Lung (tissue), 12 donors: Measurements from ENCODE around the gene TMEM207. TPM values are rescaled to one million over a fixed set of nuclear protein-coding genes. Genes with fewer than 3 reads are reported as not detected.

Experiments
- ATAC-seq: fragments of 200-7000 bp; cut with Tn5 transposase; one replicate; pipeline ENCODE4 v1.9.1; 2020; ENCODE audit warnings: moderate number of reproducible peaks; ENCODE audit not compliant: insufficient read depth, low FRiP score
- DNase-seq, 3 donors: peaks; one replicate each; pipeline ENCODE4 v3.0.0-alpha.2; 2013 to 2017
- H3K27ac ChIP-seq, 2 donors: one replicate each; pipeline ENCODE4 v1.5.1; 2013; ENCODE audit warnings: mild to moderate bottlenecking in 2 of 2, moderate library complexity in 2 of 2, control low read depth in 1 of 2, inconsistent platforms in 1 of 2, low read depth in 1 of 2, low read length in 1 of 2
- H3K27me3 ChIP-seq, 3 donors: one replicate each; pipeline ENCODE4 v1.5.1; 2013; ENCODE audit warnings: low read length in 2 of 3; ENCODE audit not compliant: control insufficient read depth in 3 of 3, insufficient read depth in 3 of 3
- H3K36me3 ChIP-seq, 4 donors: one replicate each; pipeline ENCODE4 v1.5.1; 2013; ENCODE audit warnings: low read length in 4 of 4, mild to moderate bottlenecking in 1 of 4, moderate library complexity in 1 of 4; ENCODE audit not compliant: control insufficient read depth in 4 of 4, insufficient read depth in 4 of 4
- H3K4me1 ChIP-seq, 5 donors: one replicate each; pipeline ENCODE4 v1.5.1; 2013; ENCODE audit warnings: low read length in 5 of 5, mild to moderate bottlenecking in 2 of 5, moderate library complexity in 1 of 5; ENCODE audit not compliant: control insufficient read depth in 5 of 5, insufficient read depth in 5 of 5
- H3K4me3 ChIP-seq: one replicate; pipeline ENCODE4 v1.5.1; 2013; ENCODE audit warnings: mild to moderate bottlenecking, control low read depth, moderate library complexity
- H3K9ac ChIP-seq, 2 donors: one replicate each; pipeline ENCODE4 v1.5.1; 2013; ENCODE audit warnings: low read length in 2 of 2, control low read depth in 1 of 2; ENCODE audit not compliant: insufficient read depth in 1 of 2
- H3K9me3 ChIP-seq, 4 donors: one replicate each; pipeline ENCODE4 v1.5.1; 2013; ENCODE audit warnings: low read length in 3 of 4, mild to moderate bottlenecking in 1 of 4, moderate library complexity in 1 of 4; ENCODE audit not compliant: control insufficient read depth in 4 of 4, insufficient read depth in 3 of 4
- WGBS, 2 donors: extraction: QIAGEN DNeasy Blood & Tissue Kit; methylation state at CpG; one replicate each; pipeline ENCODE4 v1.1.7; 2013; 5-methylcytosine and 5-hydroxymethylcytosine counted together
- polyA plus RNA-seq, 2 donors: library from polyadenylated mRNA; stranded (reverse); fragments of 200-250 nt; gene quantifications; one replicate each; pipeline ENCODE4 v1.2.1, GENCODE V29; 2013
- total RNA-seq, 2 donors: library from RNA; depleted of rRNA in 1 of 2; stranded (reverse); fragments of >200 nt in 1 of 2; gene quantifications; one replicate each; pipeline ENCODE4 v1.2.1, GENCODE V29; 2014 to 2021
- TF ChIP-seq, protein P1 (sequence below): IDR thresholded peaks from 2 replicates; pipeline ENCODE4 v1.5.1; 2012; ENCODE audit warnings: mild to moderate bottlenecking; ENCODE audit errors: control extremely low read depth, extremely low read depth
- donor health status: control.
- donor health status: control.
- donor health status: Bipolar disorder and iron deficiency.
- donor health status: healthy.
- donor health status: DM: yes; HTN: yes; CAD: no.

Gene TMEM207
- total and polyA plus RNA-seq, 4 donors, result not detected

DNA sequence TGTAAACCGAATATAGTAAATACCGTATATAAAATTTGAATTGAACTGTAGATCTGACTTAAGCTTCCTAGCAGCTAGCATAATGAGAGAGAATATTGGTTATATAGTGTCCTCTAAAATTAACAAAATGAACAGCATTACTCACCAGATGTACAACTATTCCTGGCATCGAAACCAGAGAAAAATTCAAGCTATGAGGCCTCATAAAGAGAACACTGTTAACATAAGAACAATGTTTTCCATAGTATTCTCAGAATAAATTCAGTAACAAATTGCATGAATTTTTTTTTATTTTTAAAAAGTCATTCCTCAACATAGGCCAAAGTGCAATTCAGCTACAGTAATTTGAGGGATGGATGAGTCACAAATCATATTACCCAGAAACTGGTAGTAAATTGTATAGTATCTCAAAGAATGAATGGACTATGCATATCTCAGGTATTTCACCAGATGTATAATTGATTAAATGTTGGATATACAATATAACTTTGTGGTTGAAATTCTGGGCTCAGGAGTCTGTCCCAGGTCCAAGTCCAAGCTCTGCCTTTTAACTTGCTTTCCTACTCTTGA lies 5.0 kb downstream of the TMEM207 start:
- no peaks in the 10 kb centered on the region for H3K27me3 ChIP-seq
- H3K36me3 ChIP-seq, result no peaks in the 10 kb centered on the region
- DNase-seq (no peak), ATAC-seq (no peak)
- 95 to 97% methylated on average over 3 of the region's 3 CpGs for WGBS, 2 donors
- H3K9ac ChIP-seq, result no peak overlapping the region
- H3K4me3 ChIP-seq, result no peak overlapping the region
- no peak overlapping the region for H3K27ac ChIP-seq
- H3K9me3 ChIP-seq, result no peaks in the 10 kb centered on the region
- TF ChIP-seq, protein P1, sequence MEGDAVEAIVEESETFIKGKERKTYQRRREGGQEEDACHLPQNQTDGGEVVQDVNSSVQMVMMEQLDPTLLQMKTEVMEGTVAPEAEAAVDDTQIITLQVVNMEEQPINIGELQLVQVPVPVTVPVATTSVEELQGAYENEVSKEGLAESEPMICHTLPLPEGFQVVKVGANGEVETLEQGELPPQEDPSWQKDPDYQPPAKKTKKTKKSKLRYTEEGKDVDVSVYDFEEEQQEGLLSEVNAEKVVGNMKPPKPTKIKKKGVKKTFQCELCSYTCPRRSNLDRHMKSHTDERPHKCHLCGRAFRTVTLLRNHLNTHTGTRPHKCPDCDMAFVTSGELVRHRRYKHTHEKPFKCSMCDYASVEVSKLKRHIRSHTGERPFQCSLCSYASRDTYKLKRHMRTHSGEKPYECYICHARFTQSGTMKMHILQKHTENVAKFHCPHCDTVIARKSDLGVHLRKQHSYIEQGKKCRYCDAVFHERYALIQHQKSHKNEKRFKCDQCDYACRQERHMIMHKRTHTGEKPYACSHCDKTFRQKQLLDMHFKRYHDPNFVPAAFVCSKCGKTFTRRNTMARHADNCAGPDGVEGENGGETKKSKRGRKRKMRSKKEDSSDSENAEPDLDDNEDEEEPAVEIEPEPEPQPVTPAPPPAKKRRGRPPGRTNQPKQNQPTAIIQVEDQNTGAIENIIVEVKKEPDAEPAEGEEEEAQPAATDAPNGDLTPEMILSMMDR, result no peak
- H3K4me1 ChIP-seq, result peaks cover 0 to 3% (median 0%) of the 10 kb centered on the region in 5 donors

DNA sequence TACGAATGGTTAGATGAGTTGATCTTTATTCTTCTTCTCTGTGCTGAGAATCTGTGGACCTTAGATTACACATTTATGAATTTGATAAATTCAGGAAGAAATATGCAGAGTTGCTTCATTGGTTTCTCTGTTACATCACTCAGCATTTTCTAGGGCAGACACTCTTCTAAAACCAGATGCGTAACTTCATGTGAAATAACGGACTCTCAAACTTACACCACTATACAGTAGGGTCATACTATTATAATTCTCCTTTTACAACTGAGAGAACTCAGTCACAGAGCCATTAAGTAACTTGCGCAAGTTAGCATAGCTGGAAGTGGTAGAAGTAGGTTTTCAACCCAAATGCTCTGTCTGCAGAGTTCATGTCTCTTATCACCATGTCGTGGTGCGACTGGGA lies 5.7 kb downstream of the TMEM207 start:
- ATAC-seq, result no peak
- no peaks in the 10 kb centered on the region for H3K36me3 ChIP-seq
- H3K4me3 ChIP-seq, result no peak overlapping the region
- no peak overlapping the region for H3K27ac ChIP-seq
- no peak overlapping the region for H3K9ac ChIP-seq
- WGBS, 2 donors, result 36 to 83% methylated on average over 6 of the region's 6 CpGs
- TF ChIP-seq, protein P1, result no peak
- no peaks in the 10 kb centered on the region for H3K27me3 ChIP-seq
- H3K4me1 ChIP-seq, result peaks cover 0 to 3% (median 0%) of the 10 kb centered on the region in 5 donors
- H3K9me3 ChIP-seq, result no peaks in the 10 kb centered on the region
- no peak for DNase-seq

DNA sequence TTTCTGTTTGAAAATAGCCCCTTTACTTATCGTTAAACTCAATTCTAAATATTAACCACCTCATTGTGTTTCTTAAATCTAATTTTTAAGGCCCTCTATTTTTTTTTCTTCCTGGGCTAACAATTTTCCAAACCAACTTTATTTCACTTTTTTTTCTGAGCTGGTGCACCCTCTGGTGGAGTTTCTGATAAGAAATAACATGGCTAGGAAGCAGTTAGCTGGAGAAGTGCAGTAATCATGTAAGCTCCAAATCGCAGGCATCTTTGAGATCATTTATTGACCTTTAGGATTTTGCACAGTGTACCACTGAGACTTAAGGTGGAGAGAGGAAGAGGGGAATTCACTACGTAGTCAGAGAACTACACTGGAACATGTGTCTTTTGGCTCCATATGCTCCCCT lies 6.4 kb downstream of the TMEM207 start:
- WGBS, 2 donors, result 75 to 80% methylated on average over 3 of the region's 3 CpGs

More for the DNA sequence above, 6.4 kb downstream of the TMEM207 start:
- TF ChIP-seq, protein P1, result no peak
- Histone ChIP-seq H3K4me3 (no peak overlapping the region), H3K4me1 (peaks cover 0 to 3% (median 0%) of the 10 kb centered on the region in 5 donors), H3K36me3 (no peaks in the 10 kb centered on the region), H3K9ac (no peak overlapping the region), H3K27me3 (no peaks in the 10 kb centered on the region), H3K27ac (no peak overlapping the region), H3K9me3 (no peaks in the 10 kb centered on the region)
- DNase-seq (no peak), ATAC-seq (no peak)
